ENCODE measurements around the gene DST. TPM values are rescaled to one million over a fixed set of nuclear protein-coding genes. Genes with fewer than 3 reads are reported as not detected.
A peak's percentile ranks its signal among the peaks of the same experiment; 100 is the strongest.

Gene DST
- total RNA-seq, 2 experiments from 2014 or later: 1.3 to 1.7 TPM

DNA sequence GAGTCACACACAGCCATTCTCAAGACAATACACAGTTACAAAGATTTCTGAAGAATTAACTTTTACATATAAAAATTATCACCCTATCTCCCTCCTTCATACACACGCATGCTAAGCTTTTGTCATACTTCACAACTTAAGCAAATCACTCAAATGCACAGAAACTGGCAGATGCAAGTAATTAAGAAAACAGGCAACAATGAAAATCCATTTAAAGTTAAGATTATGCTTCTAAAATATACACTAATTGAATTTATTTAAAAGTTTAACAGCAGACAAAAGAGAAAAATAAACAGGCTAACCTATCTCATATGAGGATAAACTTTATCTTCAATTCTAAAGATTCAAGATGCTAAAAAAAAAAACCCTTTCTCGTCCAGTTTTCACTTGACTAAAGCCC, 68.4 kb downstream of the DST start:
- ChIA-PET CTCF (no interaction called here), POLR2A (no interaction called here)
- intact Hi-C loops (cut with micrococcal nuclease): no loop called here

DNA sequence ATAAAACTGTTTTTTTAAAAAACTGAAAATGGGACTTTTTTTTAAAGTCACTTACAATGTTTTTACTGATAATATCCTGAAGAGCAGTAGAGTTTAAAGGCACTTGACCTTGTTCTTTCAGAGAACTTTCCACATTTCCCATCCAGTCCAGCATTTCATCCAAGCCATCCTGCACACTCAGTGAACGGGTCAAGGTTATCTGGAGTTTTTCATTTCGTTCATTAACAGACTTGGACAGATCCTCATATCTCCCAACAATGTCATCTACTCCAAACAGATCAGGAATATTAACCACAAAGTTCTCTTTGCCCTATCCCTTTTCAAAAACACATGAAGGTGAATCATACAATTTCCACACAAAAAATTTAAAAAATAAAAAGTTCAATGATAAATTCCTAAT, 69.1 kb downstream of the DST start:
- ATAC-seq (no peak), DNase-seq (no peak)
- peaks cover 2% of the 10 kb centered on the region for H3K27me3 Mint-ChIP-seq
- TF ChIP-seq CTCF (IDR thresholded peaks at IDR 0.05): no peak
- no peak overlapping the region for H3K4me3 Mint-ChIP-seq
- no peaks in the 10 kb centered on the region for H3K4me1 Mint-ChIP-seq (ENCODE audit: low read depth)
- intact Hi-C loops (cut with micrococcal nuclease): no loop called here
- CTCF ChIA-PET: no interaction called here
- no peaks in the 10 kb centered on the region for H3K9me3 Mint-ChIP-seq
- no peaks in the 10 kb centered on the region for H3K36me3 Mint-ChIP-seq (ENCODE audit: low read depth)
- POLR2A ChIA-PET: no interaction called here
- H3K27ac Mint-ChIP-seq: no peak overlapping the region

More for the DNA sequence above, 68.4 kb downstream of the DST start:
- Mint-ChIP-seq H3K27ac (no peak overlapping the region), H3K9me3 (no peaks in the 10 kb centered on the region), H3K4me1 (ENCODE audit: low read depth) (no peaks in the 10 kb centered on the region), H3K4me3 (no peak overlapping the region), H3K36me3 (ENCODE audit: low read depth) (no peaks in the 10 kb centered on the region), H3K27me3 (peaks cover 2% of the 10 kb centered on the region)
- DNase-seq (no peak), ATAC-seq (no peak)
- no peak for TF ChIP-seq CTCF (IDR thresholded peaks at IDR 0.05)

DNA sequence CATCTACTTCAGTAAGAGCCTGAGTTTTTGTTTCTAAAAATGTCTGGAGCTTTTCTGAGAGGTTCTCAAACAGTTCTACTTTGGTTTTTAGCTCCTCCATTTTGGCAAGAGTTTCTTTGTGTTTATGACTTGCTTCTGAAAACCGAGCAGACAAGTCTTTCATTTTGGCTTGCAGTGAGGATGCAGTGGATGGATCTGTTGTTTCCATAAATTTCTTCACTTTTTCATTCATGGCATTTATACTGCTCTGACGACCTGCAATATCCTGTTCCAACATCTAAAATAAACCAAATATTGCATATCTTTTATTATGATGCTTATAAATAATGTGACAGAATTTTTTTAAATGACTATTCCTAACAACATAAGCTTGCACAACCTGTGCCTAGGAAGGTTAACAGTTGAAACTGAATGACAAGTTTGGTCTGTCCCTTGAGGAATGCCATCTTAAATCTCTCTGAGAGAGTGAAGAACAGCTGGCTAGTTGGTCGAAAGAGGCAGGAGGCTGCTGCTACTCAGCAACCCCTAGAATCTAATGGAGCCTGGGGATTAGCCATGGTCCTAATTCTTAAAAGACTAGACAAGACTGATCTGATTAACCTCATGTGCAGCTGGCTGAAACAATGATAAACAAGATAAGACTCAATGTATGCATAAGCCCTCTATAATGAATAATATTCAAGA, 69.8 kb downstream of the DST start:
- H3K4me1 Mint-ChIP-seq (ENCODE audit: low read depth): no peaks in the 10 kb centered on the region
- POLR2A ChIA-PET: no interaction called here
- no peak overlapping the region for H3K4me3 Mint-ChIP-seq
- H3K27me3 Mint-ChIP-seq: peaks cover 2% of the 10 kb centered on the region
- H3K9me3 Mint-ChIP-seq: no peaks in the 10 kb centered on the region
- no peak for DNase-seq
- no peak for TF ChIP-seq CTCF (IDR thresholded peaks at IDR 0.05)
- intact Hi-C loops (cut with micrococcal nuclease): no loop called here
- CTCF ChIA-PET: no interaction called here
- no peaks in the 10 kb centered on the region for H3K36me3 Mint-ChIP-seq (ENCODE audit: low read depth)
- ATAC-seq: no peak
- no peak overlapping the region for H3K27ac Mint-ChIP-seq

GRCh38 chr6:56571605-56572004, 71.1 kb downstream of the DST start:
- H3K4me3 Mint-ChIP-seq: no peak overlapping the region
- DNase-seq: no peak
- POLR2A ChIA-PET: no interaction called here
- H3K9me3 Mint-ChIP-seq: no peaks in the 10 kb centered on the region
- no peaks in the 10 kb centered on the region for H3K36me3 Mint-ChIP-seq (ENCODE audit: low read depth)
- H3K27ac Mint-ChIP-seq: no peak overlapping the region
- TF ChIP-seq CTCF (IDR thresholded peaks at IDR 0.05): no peak
- intact Hi-C loops (cut with micrococcal nuclease): no loop called here
- no peaks in the 10 kb centered on the region for H3K4me1 Mint-ChIP-seq (ENCODE audit: low read depth)
- no peak for ATAC-seq
- peaks cover 2% of the 10 kb centered on the region for H3K27me3 Mint-ChIP-seq
- CTCF ChIA-PET: interaction anchor here (0.8 to 3.0 kb wide), 11 partner anchors 9 to 220 kb away, joined by 3 to 23 read pairs (median 4); no protein-coding TSS in a partner anchor

DNA sequence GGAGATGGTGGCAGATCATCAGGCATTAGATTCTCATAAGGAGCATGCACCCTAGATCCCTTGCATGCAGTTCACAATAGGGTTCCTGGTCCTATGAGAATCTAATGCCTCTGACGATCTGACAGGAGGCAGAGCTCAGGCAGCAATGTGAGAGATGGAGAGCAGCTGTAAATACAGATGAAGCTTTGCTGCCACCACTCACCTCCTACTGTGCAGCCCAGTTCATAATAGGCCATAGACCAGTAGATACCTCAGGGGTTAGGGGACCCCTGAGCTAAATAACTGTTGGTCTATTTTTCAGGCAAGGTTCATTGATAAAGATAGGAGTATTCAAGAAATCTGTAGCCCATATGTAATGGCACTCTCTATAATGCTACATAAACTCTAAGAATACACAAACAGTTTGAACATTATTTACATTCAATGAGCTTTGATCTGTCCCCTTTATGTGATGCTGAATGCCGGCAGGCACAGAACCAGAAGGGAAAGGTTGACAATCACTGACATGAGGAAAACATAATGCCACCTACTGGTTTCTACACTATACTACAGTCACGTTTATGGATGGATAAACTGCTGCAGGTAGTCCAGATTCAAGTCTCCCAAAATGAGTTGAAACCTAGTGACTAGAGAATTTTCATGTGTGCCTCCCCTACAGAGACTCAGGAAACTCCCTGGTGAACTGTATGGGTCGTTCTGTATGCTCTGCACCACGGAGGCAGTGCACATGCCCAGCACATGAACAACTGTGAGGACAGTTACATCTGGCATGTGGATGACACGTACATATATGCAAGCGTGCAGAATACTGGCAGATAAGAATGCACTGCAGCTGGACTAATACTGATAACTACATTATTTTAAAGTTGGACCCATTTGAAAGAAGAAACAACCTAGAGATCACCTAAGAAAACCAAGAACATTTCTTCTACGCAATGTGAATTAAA, 72.0 kb downstream of the DST start:
- Mint-ChIP-seq H3K27me3 (peaks cover 2% of the 10 kb centered on the region), H3K27ac (no peak overlapping the region), H3K9me3 (no peaks in the 10 kb centered on the region), H3K4me3 (no peak overlapping the region), H3K4me1 (ENCODE audit: low read depth) (no peaks in the 10 kb centered on the region), H3K36me3 (ENCODE audit: low read depth) (no peaks in the 10 kb centered on the region)
- ChIA-PET POLR2A (no interaction called here), CTCF (interaction anchor here (0.6 to 3.0 kb wide), 32 partner anchors 9 to 280 kb away, joined by 3 to 23 read pairs (median 3); no protein-coding TSS in a partner anchor)
- DNase-seq: peak; percentile 4
- ATAC-seq: peak; percentile 64
- peak; percentile 52 for TF ChIP-seq CTCF (IDR thresholded peaks at IDR 0.05)
- intact Hi-C loops (cut with micrococcal nuclease): no loop called here
